Activated CD8-positive, alpha-beta T cell treated with anti-CD3 and anti-CD28 coated beads, Interleukin-2, amount 10 ng/mL, durations not matched to agents 7 days and 5 days (primary cell): ENCODE data around the gene NEK9. TPM values are rescaled to one million over a fixed set of nuclear protein-coding genes. Genes with fewer than 3 reads are reported as not detected.

ENCODE experiments used
- ATAC-seq: fragments of 150-1000 bp; cut with Tn5 transposase; one replicate; pipeline ENCODE4 v1.10.0; 2021; ENCODE audit warnings: moderate library complexity
- CTCF ChIA-PET: fragments of 350-600 bp; sonication (Branson Sonifier 250); formaldehyde crosslinking; loops from one replicate; lab custom pipeline; 2021; ENCODE audit warnings: antibody characterized with exemption; lab: Charles Lee
- POLR2A ChIA-PET: fragments of 350-600 bp; sonication (Branson Sonifier 250); formaldehyde crosslinking; loops from one replicate; lab custom pipeline; 2021; ENCODE audit warnings: antibody characterized with exemption; lab: Charles Lee
- DNase-seq: peaks from one replicate; pipeline ENCODE4 v3.0.0-alpha.2; 2020
- H3K27ac Mint-ChIP-seq: one replicate; pipeline ENCODE4 v1.8.0; 2021; ENCODE audit warnings: mild to moderate bottlenecking, mixed read lengths
- H3K27me3 Mint-ChIP-seq: one replicate; pipeline ENCODE4 v1.8.0; 2021; ENCODE audit warnings: low read depth, mixed read lengths
- H3K36me3 Mint-ChIP-seq: one replicate; pipeline ENCODE4 v1.8.0; 2021; ENCODE audit warnings: low read depth, mixed read lengths
- H3K4me1 Mint-ChIP-seq: one replicate; pipeline ENCODE4 v1.8.0; 2021; ENCODE audit warnings: low read depth, mixed read lengths
- H3K4me3 Mint-ChIP-seq: one replicate; pipeline ENCODE4 v1.8.0; 2021; ENCODE audit warnings: mild to moderate bottlenecking, mixed read lengths
- H3K9me3 Mint-ChIP-seq: one replicate; pipeline ENCODE4 v1.8.0; 2022; ENCODE audit warnings: mixed read lengths; ENCODE audit not compliant: insufficient read depth
- total RNA-seq, 2 experiments: library from RNA; stranded (reverse); gene quantifications; one replicate each; pipeline ENCODE4 v1.2.3, GENCODE V29; 2021

The NEK9 gene
- total RNA-seq, 2 experiments from 2014 or later: 73.7 to 80.0 TPM

DNA sequence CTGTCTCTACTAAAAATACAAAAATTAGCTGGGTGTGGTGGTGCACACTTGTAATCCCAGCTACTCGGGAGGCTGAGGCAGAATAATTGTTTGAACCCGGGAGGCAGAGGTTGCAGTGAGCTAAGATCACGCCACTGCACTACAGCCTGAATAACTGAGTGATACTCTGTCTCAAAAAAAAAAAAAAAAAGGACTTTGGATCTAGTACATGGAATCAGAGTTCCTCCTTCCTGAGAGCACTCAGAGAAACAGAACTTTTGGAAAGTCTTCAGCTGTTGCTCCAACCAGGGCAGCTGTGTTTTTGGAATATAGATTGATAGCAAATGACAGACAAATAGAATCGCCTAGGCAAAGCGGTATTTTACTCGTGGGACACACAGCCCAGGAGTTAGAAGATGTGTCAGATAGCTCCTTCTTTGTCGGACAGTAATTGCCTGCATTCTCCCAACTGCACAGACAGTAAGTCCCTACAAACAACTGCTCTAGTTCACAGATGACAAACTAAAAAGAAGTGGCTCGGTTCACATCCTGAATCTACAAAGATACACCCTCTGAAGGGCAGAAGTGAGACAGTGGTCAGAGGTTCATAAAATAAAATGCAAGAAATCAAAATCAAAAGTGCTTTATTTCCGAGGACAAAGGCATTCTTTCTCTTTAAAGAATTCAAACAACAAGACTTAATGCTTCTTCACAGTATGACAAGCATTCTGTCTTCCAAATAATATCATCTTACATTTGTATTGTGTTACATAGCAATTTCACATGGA is 17.1 kb upstream of the NEK9 start:
- Mint-ChIP-seq H3K27ac (no peak overlapping the region), H3K4me1 (peaks cover 71% of the 10 kb centered on the region), H3K4me3 (no peak overlapping the region), H3K27me3 (no peaks in the 10 kb centered on the region), H3K36me3 (peaks cover 37% of the 10 kb centered on the region), H3K9me3 (no peaks in the 10 kb centered on the region)
- no peak for DNase-seq
- ATAC-seq: no peak
- ChIA-PET POLR2A (interaction anchor here (1.3 kb wide), 1 partner anchor 15 kb away, joined by 3 read pairs; no protein-coding TSS in a partner anchor), CTCF (interaction anchor here (0.6 to 5.5 kb wide), 7 partner anchors 9 to 345 kb away, joined by 3 to 86 read pairs (median 4); no protein-coding TSS in a partner anchor)

- Mint-ChIP-seq H3K4me3 (no peak overlapping the region), H3K36me3 (peaks cover 35% of the 10 kb centered on the region), H3K27ac (no peak overlapping the region), H3K4me1 (peaks cover 73% of the 10 kb centered on the region), H3K27me3 (no peaks in the 10 kb centered on the region), H3K9me3 (no peaks in the 10 kb centered on the region)
- no peak for ATAC-seq
- CTCF ChIA-PET: interaction anchor here (0.7 to 9.5 kb wide), 9 partner anchors 11 to 179 kb away, joined by 3 to 95 read pairs (median 4); no protein-coding TSS in a partner anchor
- POLR2A ChIA-PET: no interaction called here
- no peak for DNase-seq
These were observed 15.6 kb upstream of the NEK9 start for GRCh38 chr14:75142494-75142893.

- Mint-ChIP-seq H3K4me1 (peaks cover 71% of the 10 kb centered on the region), H3K36me3 (peaks cover 35% of the 10 kb centered on the region), H3K9me3 (no peaks in the 10 kb centered on the region), H3K4me3 (no peak overlapping the region), H3K27me3 (no peaks in the 10 kb centered on the region), H3K27ac (no peak overlapping the region)
- ChIA-PET CTCF (interaction anchor here (0.7 to 9.5 kb wide), 18 partner anchors 10 to 518 kb away, joined by 3 to 95 read pairs (median 3); partner anchors contain the start of genes ERG28 and NEK9), POLR2A (no interaction called here)
- ATAC-seq: peak; percentile 51
- DNase-seq: peak; percentile 49
These were observed 15.1 kb upstream of the NEK9 start for GRCh38 chr14:75141967-75142366.

- DNase-seq: no peak
- no peaks in the 10 kb centered on the region for H3K27me3 Mint-ChIP-seq
- peaks cover 65% of the 10 kb centered on the region for H3K4me1 Mint-ChIP-seq
- ATAC-seq: peak; percentile 33
- H3K4me3 Mint-ChIP-seq: peak overlapping the region; percentile 1
- peak overlapping the region; percentile 25 for H3K27ac Mint-ChIP-seq
- no peaks in the 10 kb centered on the region for H3K9me3 Mint-ChIP-seq
- ChIA-PET CTCF (interaction anchor here (0.7 to 9.5 kb wide), 19 partner anchors 9 to 519 kb away, joined by 3 to 95 read pairs (median 3); partner anchors contain the start of genes ERG28 and NEK9), POLR2A (interaction anchor here (1.2 kb wide), 1 partner anchor 14 kb away, joined by 3 read pairs; the partner anchor contains the start of gene NEK9)
- peaks cover 33% of the 10 kb centered on the region for H3K36me3 Mint-ChIP-seq
These were observed 14.2 kb upstream of the NEK9 start for GRCh38 chr14:75141062-75141461.

- Mint-ChIP-seq H3K9me3 (no peaks in the 10 kb centered on the region), H3K4me3 (no peak overlapping the region), H3K4me1 (peaks cover 64% of the 10 kb centered on the region), H3K27ac (no peak overlapping the region), H3K36me3 (peaks cover 34% of the 10 kb centered on the region), H3K27me3 (no peaks in the 10 kb centered on the region)
- ATAC-seq: no peak
- CTCF ChIA-PET: interaction anchor here (1.1 to 9.5 kb wide), 11 partner anchors 9 to 347 kb away, joined by 3 to 95 read pairs (median 6); partner anchors contain the start of gene NEK9
- POLR2A ChIA-PET: interaction anchor here (1.2 kb wide), 1 partner anchor 14 kb away, joined by 3 read pairs; the partner anchor contains the start of gene NEK9
- DNase-seq: no peak
These were observed 13.8 kb upstream of the NEK9 start for GRCh38 chr14:75140620-75141019.

DNA sequence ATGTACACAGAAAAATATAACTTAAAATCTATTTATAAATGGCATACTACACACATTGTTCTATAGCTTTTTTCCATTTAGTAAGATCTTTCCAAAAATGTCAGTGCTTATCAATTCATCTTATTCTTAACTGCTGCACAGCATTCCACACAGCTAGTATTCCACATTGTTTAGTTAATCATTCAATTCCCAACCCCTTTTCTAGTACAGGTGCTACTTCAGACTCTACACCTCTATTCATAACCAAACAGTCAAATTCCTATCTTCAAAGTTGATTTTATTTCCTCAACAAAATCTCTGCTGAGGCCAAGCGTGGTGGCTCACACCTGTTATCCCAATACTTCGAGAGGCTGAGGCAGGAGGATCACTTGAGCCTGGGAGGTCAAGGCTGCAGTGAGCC is 12.3 kb upstream of the NEK9 start:
- POLR2A ChIA-PET: interaction anchor here (1.6 kb wide), 1 partner anchor 12 kb away, joined by 11 read pairs; the partner anchor contains the start of gene NEK9
- Mint-ChIP-seq H3K4me3 (no peak overlapping the region), H3K9me3 (no peaks in the 10 kb centered on the region), H3K27me3 (no peaks in the 10 kb centered on the region), H3K27ac (peak overlapping the region; percentile 27), H3K36me3 (peaks cover 33% of the 10 kb centered on the region), H3K4me1 (peaks cover 50% of the 10 kb centered on the region)
- CTCF ChIA-PET: interaction anchor here (1.0 to 9.5 kb wide), 6 partner anchors 9 to 350 kb away, joined by 4 to 95 read pairs (median 6); no protein-coding TSS in a partner anchor
- ATAC-seq: no peak
- DNase-seq: no peak

DNA sequence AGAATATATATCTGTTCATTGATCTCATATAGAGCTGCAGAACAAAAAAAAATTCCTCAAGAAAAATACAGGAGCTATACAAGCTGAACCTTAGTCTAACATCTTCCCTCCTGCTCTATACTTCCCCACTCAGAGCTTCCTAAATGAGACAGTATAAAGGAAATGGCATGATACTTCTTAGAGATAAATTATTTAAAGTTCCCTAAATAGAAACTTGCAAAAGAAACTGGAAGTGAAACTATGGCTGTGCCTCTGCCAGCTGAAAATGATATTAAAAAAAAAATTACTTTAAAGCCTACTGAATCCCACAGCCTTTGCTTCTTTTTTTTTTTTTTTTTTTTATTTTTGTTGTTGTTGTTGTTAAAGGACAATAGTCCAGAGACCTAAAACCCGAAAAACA is 11.6 kb upstream of the NEK9 start:
- POLR2A ChIA-PET: interaction anchor here (1.0 to 1.6 kb wide), 3 partner anchors 11 to 156 kb away, joined by 3 to 11 read pairs (median 4); partner anchors contain the start of gene NEK9
- CTCF ChIA-PET: interaction anchor here (0.6 to 9.5 kb wide), 9 partner anchors 8 to 350 kb away, joined by 3 to 95 read pairs (median 4); no protein-coding TSS in a partner anchor
- Mint-ChIP-seq H3K4me1 (peaks cover 46% of the 10 kb centered on the region), H3K27ac (peak overlapping the region; percentile 48), H3K9me3 (no peaks in the 10 kb centered on the region), H3K27me3 (no peaks in the 10 kb centered on the region), H3K4me3 (peak overlapping the region; percentile 37), H3K36me3 (peaks cover 36% of the 10 kb centered on the region)
- DNase-seq: no peak
- peak; percentile 45 for ATAC-seq

- Mint-ChIP-seq H3K27me3 (no peaks in the 10 kb centered on the region), H3K9me3 (no peaks in the 10 kb centered on the region), H3K4me3 (no peak overlapping the region), H3K4me1 (peaks cover 26% of the 10 kb centered on the region), H3K36me3 (peaks cover 44% of the 10 kb centered on the region), H3K27ac (no peak overlapping the region)
- ATAC-seq: no peak
- ChIA-PET CTCF (interaction anchor here (1.1 to 9.5 kb wide), 3 partner anchors 10 to 169 kb away, joined by 3 to 95 read pairs (median 72); no protein-coding TSS in a partner anchor), POLR2A (no interaction called here)
- no peak for DNase-seq
These were observed 7.8 kb upstream of the NEK9 start for GRCh38 chr14:75134644-75135043.

GRCh38 chr14:75133597-75133996 is 6.7 kb upstream of the NEK9 start:
- peaks cover 43% of the 10 kb centered on the region for H3K36me3 Mint-ChIP-seq
- H3K4me3 Mint-ChIP-seq: no peak overlapping the region
- no peaks in the 10 kb centered on the region for H3K27me3 Mint-ChIP-seq
- H3K27ac Mint-ChIP-seq: no peak overlapping the region
- H3K4me1 Mint-ChIP-seq: peaks cover 20% of the 10 kb centered on the region
- ChIA-PET POLR2A (no interaction called here), CTCF (interaction anchor here (7.1 to 9.5 kb wide), 2 partner anchors 163 to 170 kb away, joined by 72 to 95 read pairs; no protein-coding TSS in a partner anchor)
- no peak for ATAC-seq
- no peaks in the 10 kb centered on the region for H3K9me3 Mint-ChIP-seq
- no peak for DNase-seq

GRCh38 chr14:75132382-75133086 is 5.7 kb upstream of the NEK9 start:
- peaks cover 47% of the 10 kb centered on the region for H3K36me3 Mint-ChIP-seq
- no peaks in the 10 kb centered on the region for H3K9me3 Mint-ChIP-seq
- DNase-seq (peak; percentile 77), ATAC-seq (peak; percentile 77)
- no peak overlapping the region for H3K27ac Mint-ChIP-seq
- CTCF ChIA-PET: interaction anchor here (0.7 to 11.1 kb wide), 13 partner anchors 9 to 363 kb away, joined by 3 to 216 read pairs (median 4); partner anchors contain the start of gene ACYP1
- no peaks in the 10 kb centered on the region for H3K27me3 Mint-ChIP-seq
- H3K4me3 Mint-ChIP-seq: no peak overlapping the region
- peaks cover 20% of the 10 kb centered on the region for H3K4me1 Mint-ChIP-seq
- POLR2A ChIA-PET: no interaction called here

GRCh38 chr14:75128596-75128990 is 1.7 kb upstream of the NEK9 start:
- peaks cover 45% of the 10 kb centered on the region for H3K4me1 Mint-ChIP-seq
- H3K27me3 Mint-ChIP-seq: no peaks in the 10 kb centered on the region

More at GRCh38 chr14:75128596-75128990, 1.7 kb upstream of the NEK9 start:
- no peak overlapping the region for H3K27ac Mint-ChIP-seq
- POLR2A ChIA-PET: interaction anchor here (1.0 to 2.7 kb wide), 4 partner anchors 10 to 174 kb away, joined by 3 to 11 read pairs (median 4); no protein-coding TSS in a partner anchor
- peaks cover 35% of the 10 kb centered on the region for H3K36me3 Mint-ChIP-seq
- CTCF ChIA-PET: interaction anchor here (0.8 to 11.1 kb wide), 10 partner anchors 9 to 433 kb away, joined by 3 to 216 read pairs (median 4); no protein-coding TSS in a partner anchor
- peak overlapping the region; percentile 27 for H3K4me3 Mint-ChIP-seq
- DNase-seq (no peak), ATAC-seq (no peak)
- no peaks in the 10 kb centered on the region for H3K9me3 Mint-ChIP-seq
